ENCODE measurements around the gene TBC1D5.

- TF ChIP-seq REST (IDR thresholded peaks at IDR 0.05; ENCODE audit: insufficient read depth in 1 of 2, low read depth in 2 of 2, low read length in 2 of 2) (no peak), POLR2AphosphoS5 (IDR thresholded peaks at IDR 0.05; ENCODE audit: low read depth, low read length) (no peak)
Measured at GRCh38 chr3:17190353-17191078, 551.9 kb downstream of the TBC1D5 start.

All from PFSK-1 (cell line).